GM19099 (cell line): Measurements from ENCODE around the gene ANGPT4.

Experiments
- POLR2A ChIP-seq: IDR thresholded peaks from 3 replicates; pipeline ENCODE4 v1.6.1; 2011; ENCODE audit warnings: low read depth; ENCODE audit not compliant: insufficient read length; ENCODE audit errors: extremely low read depth

Gene ANGPT4

GRCh38 chr20:833121-833449 lies 83.0 kb downstream of the ANGPT4 start:
- TF ChIP-seq POLR2A, result no peak

- no peak for TF ChIP-seq POLR2A
Observed at GRCh38 chr20:831956-832355, 84.2 kb downstream of the ANGPT4 start.

GRCh38 chr20:831251-831650 lies 84.9 kb downstream of the ANGPT4 start:
- TF ChIP-seq POLR2A, result no peak

- no peak for TF ChIP-seq POLR2A
Observed at GRCh38 chr20:830011-830521, 86.1 kb downstream of the ANGPT4 start.

GRCh38 chr20:829551-829950 lies 86.6 kb downstream of the ANGPT4 start:
- TF ChIP-seq POLR2A, result no peak

GRCh38 chr20:828987-829386 lies 87.1 kb downstream of the ANGPT4 start:
- no peak for TF ChIP-seq POLR2A

- no peak for TF ChIP-seq POLR2A
Observed at GRCh38 chr20:826695-827323, 89.3 kb downstream of the ANGPT4 start.

GRCh38 chr20:825710-826421 lies 90.3 kb downstream of the ANGPT4 start:
- no peak for TF ChIP-seq POLR2A

GRCh38 chr20:824916-825315 lies 91.2 kb downstream of the ANGPT4 start:
- TF ChIP-seq POLR2A, result no peak

- no peak for TF ChIP-seq POLR2A
Observed at GRCh38 chr20:824490-824889, 91.6 kb downstream of the ANGPT4 start.

- TF ChIP-seq POLR2A, result no peak
Observed at GRCh38 chr20:823574-823902, 92.6 kb downstream of the ANGPT4 start.

GRCh38 chr20:822651-823573 lies 93.2 kb downstream of the ANGPT4 start:
- TF ChIP-seq POLR2A, result no peak

- TF ChIP-seq POLR2A, result no peak
Observed at GRCh38 chr20:821731-822065, 94.4 kb downstream of the ANGPT4 start.

- no peak for TF ChIP-seq POLR2A
Observed at GRCh38 chr20:821046-821730, 94.9 kb downstream of the ANGPT4 start.

- no peak for TF ChIP-seq POLR2A
Observed at GRCh38 chr20:820323-820953, 95.7 kb downstream of the ANGPT4 start.
